ENCODE data around the gene OR2T10. TPM values are rescaled to one million over a fixed set of nuclear protein-coding genes. Genes with fewer than 3 reads are reported as not detected.
"Not testable (repeated sequence)": the region's sequence is repeated elsewhere in the genome, so short reads cannot be mapped to it uniquely, and the experiment has no call there.

The OR2T10 gene
- total and polyA plus RNA-seq, 2 of the 4 experiments (the other 2 are of a cell fraction), result not detected

DNA sequence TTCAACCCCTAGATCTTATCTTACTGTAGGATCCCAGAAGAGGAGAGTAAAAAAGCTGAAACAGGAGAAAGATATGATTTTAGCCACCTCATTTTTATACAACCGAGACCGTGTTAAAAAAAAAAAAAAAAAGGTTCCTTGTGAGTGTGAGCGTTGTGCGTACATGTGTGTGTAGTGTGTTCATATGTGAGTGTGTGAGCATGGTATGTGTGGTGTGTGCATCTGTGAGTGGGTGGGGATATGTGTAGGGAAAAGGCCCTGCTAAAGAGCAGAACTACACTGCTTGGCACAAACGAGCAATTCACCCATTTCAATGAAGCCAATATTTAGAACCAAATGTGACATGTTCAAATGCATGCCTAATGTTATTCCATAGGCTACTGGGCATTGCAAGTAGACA lies 44.1 kb upstream of the OR2T10 start:
- H3K9me1 ChIP-seq (ENCODE audit: insufficient read depth, low read length); H3K27ac ChIP-seq (ENCODE audit: insufficient read depth, low read length); H3K9ac ChIP-seq (ENCODE audit: low read depth, low read length); H4K8ac ChIP-seq (ENCODE audit: low read depth in 2 of 2, low read length in 2 of 2); H4K91ac ChIP-seq (ENCODE audit: insufficient read depth, low read depth, low read length); H3K4ac ChIP-seq (ENCODE audit: low read depth, low read length); H3K56ac ChIP-seq (ENCODE audit: extremely low read depth, insufficient read depth, low read length); H4K5ac ChIP-seq (ENCODE audit: low read depth, low read length); H2BK5ac ChIP-seq (ENCODE audit: low read depth, low read length, poor library complexity, severe bottlenecking); BruUV-seq (replicated peaks); H2AK5ac ChIP-seq (ENCODE audit: low read depth, low read length); H3K79me1 ChIP-seq (ENCODE audit: low read depth in 1 of 2, low read length in 2 of 2); H2BK15ac ChIP-seq (ENCODE audit: low read depth, low read length); H3K9me3 ChIP-seq (ENCODE audit: control insufficient read depth, insufficient read depth, low read length); CTCF ChIA-PET; POLR2A ChIA-PET (ENCODE audit: unreplicated experiment); H3K23ac ChIP-seq (ENCODE audit: low read depth, low read length); H3K27me3 ChIP-seq (ENCODE audit: control insufficient read depth, insufficient read depth, low read length); H2BK20ac ChIP-seq (ENCODE audit: low read depth, low read length); dilution Hi-C loops (cut with HindIII; ENCODE audit: low sequenced_read_pairs, unreplicated experiment); H4K20me1 ChIP-seq (ENCODE audit: insufficient read depth, low read length); H3K4me1 ChIP-seq (ENCODE audit: control insufficient read depth, insufficient read depth, low read length); H3K4me3 ChIP-seq (ENCODE audit: insufficient read depth, low read depth, low read length); H3K18ac ChIP-seq (ENCODE audit: low read depth, low read length); H2AFZ ChIP-seq (replicated peaks; ENCODE audit: low read length, poor library complexity); DNase-seq; H2AK9ac ChIP-seq (replicated peaks; ENCODE audit: low read depth, low read length, poor library complexity); ATAC-seq (ENCODE audit: low read depth); H2BK120ac ChIP-seq (ENCODE audit: low read depth, low read length); H3K36me3 ChIP-seq (ENCODE audit: control insufficient read depth, insufficient read depth, low read length); H3K4me2 ChIP-seq (ENCODE audit: low read depth, low read length); in situ Hi-C loops (cut with MboI; ENCODE audit: low sequenced_read_pairs); intact Hi-C loops (cut with micrococcal nuclease); H3K14ac ChIP-seq (replicated peaks; ENCODE audit: low read depth, low read length): not testable (repeated sequence)
- WGBS, 2 experiments (ENCODE audit: extremely low coverage in 2 of 2, insufficient read length in 1 of 2), result no CpG with 5 or more reads among the region's 5 CpGs

GRCh38 chr1:248640906-248641305 lies 43.4 kb upstream of the OR2T10 start:
- H3K27me3 ChIP-seq (ENCODE audit: control insufficient read depth, insufficient read depth, low read length); H2BK20ac ChIP-seq (ENCODE audit: low read depth, low read length); dilution Hi-C loops (cut with HindIII; ENCODE audit: low sequenced_read_pairs, unreplicated experiment); H2AK5ac ChIP-seq (ENCODE audit: low read depth, low read length); H3K14ac ChIP-seq (replicated peaks; ENCODE audit: low read depth, low read length); POLR2A ChIA-PET (ENCODE audit: unreplicated experiment); H3K9ac ChIP-seq (ENCODE audit: low read depth, low read length); H3K36me3 ChIP-seq (ENCODE audit: control insufficient read depth, insufficient read depth, low read length); H2AFZ ChIP-seq (replicated peaks; ENCODE audit: low read length, poor library complexity); BruUV-seq (replicated peaks); H3K9me3 ChIP-seq (ENCODE audit: control insufficient read depth, insufficient read depth, low read length); H4K20me1 ChIP-seq (ENCODE audit: insufficient read depth, low read length); H4K5ac ChIP-seq (ENCODE audit: low read depth, low read length); intact Hi-C loops (cut with micrococcal nuclease); H3K4ac ChIP-seq (ENCODE audit: low read depth, low read length); H3K23ac ChIP-seq (ENCODE audit: low read depth, low read length); H3K79me1 ChIP-seq (ENCODE audit: low read depth in 1 of 2, low read length in 2 of 2); H3K4me3 ChIP-seq (ENCODE audit: insufficient read depth, low read depth, low read length); H3K4me2 ChIP-seq (ENCODE audit: low read depth, low read length); ATAC-seq (ENCODE audit: low read depth); H3K56ac ChIP-seq (ENCODE audit: extremely low read depth, insufficient read depth, low read length); DNase-seq; H2BK15ac ChIP-seq (ENCODE audit: low read depth, low read length); H2BK5ac ChIP-seq (ENCODE audit: low read depth, low read length, poor library complexity, severe bottlenecking); H2BK120ac ChIP-seq (ENCODE audit: low read depth, low read length); H2AK9ac ChIP-seq (replicated peaks; ENCODE audit: low read depth, low read length, poor library complexity); H3K27ac ChIP-seq (ENCODE audit: insufficient read depth, low read length); CTCF ChIA-PET; H3K9me1 ChIP-seq (ENCODE audit: insufficient read depth, low read length); H4K91ac ChIP-seq (ENCODE audit: insufficient read depth, low read depth, low read length); H3K4me1 ChIP-seq (ENCODE audit: control insufficient read depth, insufficient read depth, low read length); H3K18ac ChIP-seq (ENCODE audit: low read depth, low read length); H4K8ac ChIP-seq (ENCODE audit: low read depth in 2 of 2, low read length in 2 of 2); in situ Hi-C loops (cut with MboI; ENCODE audit: low sequenced_read_pairs): not testable (repeated sequence)
- WGBS, 2 experiments (ENCODE audit: extremely low coverage in 2 of 2, insufficient read length in 1 of 2), result no CpG with 5 or more reads among the region's 3 CpGs

Measured in IMR-90 (cell line).